ENCODE data around the gene DEFB126. TPM values are rescaled to one million over a fixed set of nuclear protein-coding genes. Genes with fewer than 3 reads are reported as not detected.

The DEFB126 gene
- total RNA-seq, 1 experiment from 2014 or later, result not detected

DNA sequence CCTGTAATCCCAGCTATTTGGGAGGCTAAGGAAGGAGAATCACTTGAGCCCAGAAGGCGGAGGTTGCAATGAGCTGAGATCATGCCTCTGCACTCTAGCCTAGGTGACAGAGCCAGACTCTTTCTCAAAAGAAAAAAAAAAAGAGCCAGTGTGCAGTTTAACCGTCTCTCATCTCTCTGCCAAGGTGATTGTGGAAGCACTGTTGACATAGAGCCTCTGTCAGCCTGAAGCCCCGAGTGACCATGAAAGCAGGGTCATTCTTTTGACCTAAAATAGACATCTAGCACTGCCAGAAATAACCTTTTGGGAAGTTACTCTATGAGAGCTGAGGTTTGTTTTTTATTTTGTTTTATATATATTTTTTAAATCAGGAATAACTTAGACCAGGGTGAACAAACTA, 22.2 kb downstream of the DEFB126 start:
- Histone ChIP-seq H3K4me3 (no peak overlapping the region), H3F3A (ENCODE audit: insufficient read depth, low read depth) (no peaks in the 10 kb centered on the region), H3K4me1 (replicated peaks; ENCODE audit: insufficient read depth) (no peaks in the 10 kb centered on the region), H3K79me2 (ENCODE audit: low read depth) (no peaks in the 10 kb centered on the region), H3K9me2 (ENCODE audit: insufficient read depth) (no peaks in the 10 kb centered on the region), H3K36me3 (ENCODE audit: low read depth) (no peaks in the 10 kb centered on the region), H3K4me2 (no peak overlapping the region), H2AFZ (no peak overlapping the region), H3K27me3 (ENCODE audit: insufficient read depth, low read depth) (peaks cover 26% of the 10 kb centered on the region), H3K27ac (no peak overlapping the region), H4K20me1 (ENCODE audit: insufficient read depth) (no peaks in the 10 kb centered on the region; the same call in 1 of the 2 replicates), H3K9me3 (ENCODE audit: insufficient read depth, low read depth) (0 out of 2 replicates have a peak, but pooled peaks cover 2% of the 10 kb centered on the region)
- intact Hi-C loops (cut with micrococcal nuclease; ENCODE audit: unreplicated experiment), result no loop called here
- TF ChIP-seq CTCF (conservative IDR thresholded peaks at IDR 0.05) (no peak), EZH2 (IDR thresholded peaks at IDR 0.05; ENCODE audit: low read depth) (no peak)
- BruUV-seq (replicated peaks), result no TSS peak
- DNase-seq, result no peak
- ChIA-PET POLR2A (ENCODE audit: unreplicated experiment) (no interaction called here), CTCF (no interaction called here)

GRCh38 chr20:168876-169275, 26.5 kb downstream of the DEFB126 start:
- Histone ChIP-seq H3K4me3 (no peak overlapping the region), H2AFZ (no peak overlapping the region), H3K36me3 (ENCODE audit: low read depth) (no peaks in the 10 kb centered on the region), H3F3A (ENCODE audit: insufficient read depth, low read depth) (no peaks in the 10 kb centered on the region), H3K4me1 (replicated peaks; ENCODE audit: insufficient read depth) (no peaks in the 10 kb centered on the region), H4K20me1 (ENCODE audit: insufficient read depth) (no peaks in the 10 kb centered on the region; the same call in 1 of the 2 replicates), H3K27ac (no peak overlapping the region), H3K9me3 (ENCODE audit: insufficient read depth, low read depth) (0 out of 2 replicates have a peak, but pooled peaks cover 2% of the 10 kb centered on the region), H3K4me2 (no peak overlapping the region), H3K27me3 (ENCODE audit: insufficient read depth, low read depth) (peaks cover 44% of the 10 kb centered on the region), H3K9me2 (ENCODE audit: insufficient read depth) (no peaks in the 10 kb centered on the region), H3K79me2 (ENCODE audit: low read depth) (no peaks in the 10 kb centered on the region)
- ChIA-PET CTCF (no interaction called here), POLR2A (ENCODE audit: unreplicated experiment) (no interaction called here)
- DNase-seq, result no peak
- no TSS peak for BruUV-seq (replicated peaks)
- no peak for TF ChIP-seq CTCF (conservative IDR thresholded peaks at IDR 0.05)
- no peak for TF ChIP-seq EZH2 (IDR thresholded peaks at IDR 0.05; ENCODE audit: low read depth)
- intact Hi-C loops (cut with micrococcal nuclease; ENCODE audit: unreplicated experiment), result no loop called here

GRCh38 chr20:184288-184687, 41.9 kb downstream of the DEFB126 start:
- H3K27me3 ChIP-seq (ENCODE audit: insufficient read depth, low read depth), result peaks cover 38% of the 10 kb centered on the region
- H3K9me2 ChIP-seq (ENCODE audit: insufficient read depth), result no peaks in the 10 kb centered on the region
- POLR2A ChIA-PET (ENCODE audit: unreplicated experiment), result no interaction called here
- H3K9me3 ChIP-seq (ENCODE audit: insufficient read depth, low read depth), result no peaks in the 10 kb centered on the region; the same call in 1 of the 2 replicates
- no peak overlapping the region for H3K4me2 ChIP-seq
- no peaks in the 10 kb centered on the region for H3F3A ChIP-seq (ENCODE audit: insufficient read depth, low read depth)
- no TSS peak for BruUV-seq (replicated peaks)
- no peaks in the 10 kb centered on the region for H3K4me1 ChIP-seq (replicated peaks; ENCODE audit: insufficient read depth)
- CTCF ChIA-PET, result no interaction called here
- DNase-seq, result no peak
- no peak overlapping the region for H3K27ac ChIP-seq
- H4K20me1 ChIP-seq (ENCODE audit: insufficient read depth), result no peaks in the 10 kb centered on the region
- H3K4me3 ChIP-seq, result no peak overlapping the region
- intact Hi-C loops (cut with micrococcal nuclease; ENCODE audit: unreplicated experiment), result no loop called here
- TF ChIP-seq EZH2 (IDR thresholded peaks at IDR 0.05; ENCODE audit: low read depth) (no peak), CTCF (conservative IDR thresholded peaks at IDR 0.05) (no peak)
- no peaks in the 10 kb centered on the region for H3K36me3 ChIP-seq (ENCODE audit: low read depth)
- no peak overlapping the region for H2AFZ ChIP-seq
- H3K79me2 ChIP-seq (ENCODE audit: low read depth), result no peaks in the 10 kb centered on the region
